NOMO-1 treated with dmso at 0.1 percent for 144 hours (cell line): ENCODE data around the gene HAAO.

Experiments used
- DNase-seq: peaks from one replicate; lab custom pipeline; 2025; ENCODE audit not compliant: unreplicated experiment; lab: John Stamatoyannopoulos, UW

Gene HAAO

GRCh38 chr2:42793334-42794270 lies 1.2 kb upstream of the HAAO start:
- DNase-seq = no peak

DNA sequence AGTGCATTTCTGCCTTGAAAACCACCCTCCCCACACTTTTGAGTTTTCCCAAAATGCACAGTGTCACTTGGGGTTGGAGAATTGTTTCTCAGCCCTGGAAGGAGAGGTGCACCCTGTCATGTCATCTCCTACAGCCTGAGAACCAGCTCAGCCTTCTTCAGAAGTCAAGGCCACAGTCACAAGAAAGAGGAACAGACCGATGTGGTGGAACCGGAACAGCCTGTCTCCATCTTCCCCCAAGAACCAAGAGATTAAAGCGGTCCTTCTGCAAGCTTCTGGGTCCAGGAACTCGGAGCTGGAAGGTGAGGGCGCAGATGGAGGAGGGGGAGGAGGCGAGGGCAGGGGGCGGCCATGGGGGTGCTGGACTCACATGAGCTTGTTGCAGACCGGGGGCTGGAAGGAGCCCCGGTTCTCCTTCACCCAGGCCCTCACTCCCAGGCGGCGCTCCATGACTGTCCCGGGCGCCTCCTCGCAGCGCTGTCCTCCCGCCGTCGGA lies 248 bp downstream of the HAAO start:
- DNase-seq = peak; percentile 74

DNA sequence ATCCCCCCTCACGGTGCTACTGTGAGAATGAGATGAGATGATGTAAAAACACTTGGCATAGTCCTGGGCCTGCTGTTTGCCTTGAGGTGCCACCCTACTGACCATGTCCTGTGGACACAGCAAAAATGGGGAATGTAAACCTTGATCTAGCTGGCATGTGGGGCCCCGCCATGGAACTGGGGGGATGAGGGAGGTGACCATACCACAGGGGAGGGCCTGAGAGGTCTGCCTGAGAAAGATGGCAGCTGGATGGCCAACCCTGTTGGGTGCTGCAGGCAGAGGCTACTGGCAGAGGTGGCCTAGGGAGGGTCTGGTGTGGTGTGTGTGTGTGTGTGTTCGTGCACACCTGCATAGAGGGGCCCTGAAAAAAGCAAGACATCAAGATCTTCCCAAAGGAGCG lies 777 bp downstream of the HAAO start:
- no peak for DNase-seq

GRCh38 chr2:42789751-42790150 lies 2.6 kb downstream of the HAAO start:
- no peak for DNase-seq

DNA sequence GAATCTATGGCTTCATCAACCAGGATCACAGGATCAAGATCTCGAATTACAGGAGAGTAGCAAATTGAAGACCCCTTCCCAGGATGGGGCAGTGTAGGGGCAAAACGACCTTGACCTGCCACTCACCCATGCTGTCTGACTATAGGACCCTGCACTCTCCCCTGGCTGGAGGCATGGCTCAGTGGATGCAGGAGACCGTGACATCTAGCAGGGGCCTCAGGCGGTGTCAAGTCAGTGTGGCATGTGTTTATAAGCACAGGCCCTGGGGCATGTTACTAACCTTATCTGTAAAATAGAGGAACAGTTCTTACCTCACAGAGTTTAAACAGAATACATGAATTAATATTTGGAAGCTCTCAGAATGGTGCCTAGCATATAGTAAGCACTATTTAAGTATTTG lies 3.5 kb downstream of the HAAO start:
- DNase-seq = no peak

- no peak for DNase-seq
These were observed 3.9 kb downstream of the HAAO start for GRCh38 chr2:42788478-42788793.

GRCh38 chr2:42787788-42788477 lies 4.5 kb downstream of the HAAO start:
- DNase-seq = no peak

DNA sequence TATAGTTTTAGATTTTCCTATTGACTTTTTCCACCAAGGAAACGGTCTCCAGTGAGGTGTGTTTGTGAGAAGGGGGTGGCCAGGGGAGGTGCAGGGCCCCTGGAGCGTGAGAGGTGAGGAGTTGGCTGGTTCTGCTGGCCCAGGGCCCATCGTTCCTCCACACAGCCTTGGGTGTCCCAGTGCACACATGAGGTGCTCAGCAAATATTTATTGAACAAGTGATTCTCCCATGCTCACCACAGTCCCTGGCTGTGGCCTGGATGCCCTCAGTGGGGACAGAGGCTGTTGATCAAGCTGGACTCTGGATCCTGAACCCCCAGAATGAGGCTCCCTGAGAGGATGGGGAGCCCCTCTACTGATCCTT lies 5.0 kb downstream of the HAAO start:
- no peak for DNase-seq

- no peak for DNase-seq
These were observed 5.6 kb downstream of the HAAO start for GRCh38 chr2:42786561-42787345.

DNA sequence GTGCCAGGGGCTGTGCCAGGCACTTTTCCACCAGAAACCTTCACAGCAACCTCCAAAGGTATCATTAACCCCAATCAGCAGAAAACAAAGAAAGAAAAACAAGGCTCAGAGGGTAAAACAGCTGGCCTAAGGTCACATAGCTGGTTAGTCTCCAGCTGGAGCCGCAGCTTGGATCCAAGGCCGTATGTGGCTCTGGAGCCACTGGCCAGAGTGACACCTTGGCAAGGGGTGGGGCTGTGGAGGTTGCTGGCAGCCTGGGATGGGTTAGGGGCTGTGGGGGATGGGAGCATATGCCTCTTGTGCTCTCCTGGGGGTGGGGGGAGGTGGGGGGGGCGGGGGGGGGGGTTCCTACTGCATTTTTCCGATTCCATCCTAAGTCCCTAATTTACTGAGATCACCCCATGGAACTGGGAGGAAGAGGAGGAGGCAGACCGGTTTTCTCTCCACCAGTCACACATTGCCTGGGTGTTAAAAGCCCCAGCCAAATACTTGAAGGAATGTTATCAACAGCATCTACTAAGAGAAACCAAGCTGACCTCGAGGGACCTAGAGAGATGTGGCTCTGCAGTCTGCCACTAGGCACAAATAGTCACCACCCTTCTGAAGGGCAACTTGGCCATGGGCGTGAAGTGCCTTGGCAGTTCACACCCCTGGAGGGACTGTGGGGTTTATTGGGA lies 8.0 kb downstream of the HAAO start:
- no peak for DNase-seq

GRCh38 chr2:42783511-42783910 lies 8.9 kb downstream of the HAAO start:
- DNase-seq = no peak

DNA sequence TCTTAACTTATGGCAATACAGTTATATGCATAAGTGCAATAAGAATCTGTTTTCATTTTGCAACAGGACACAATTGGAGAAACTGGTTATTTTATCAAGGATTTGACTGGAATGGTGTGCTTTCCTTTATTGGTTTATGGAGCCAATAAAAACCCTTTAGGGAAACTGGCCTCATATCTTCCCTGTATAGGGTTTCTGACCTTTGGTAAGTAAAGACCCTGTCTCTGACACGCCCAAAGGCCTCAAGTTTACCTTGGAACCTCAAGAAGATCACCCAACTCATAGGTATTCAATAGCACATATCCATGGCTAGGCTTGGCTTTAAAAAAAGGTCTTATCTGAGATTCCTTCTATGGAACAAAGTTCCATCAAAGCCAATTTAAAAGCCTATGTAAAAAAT lies 11.2 kb downstream of the HAAO start:
- DNase-seq = no peak

- DNase-seq = no peak
These were observed 14.2 kb downstream of the HAAO start for GRCh38 chr2:42777883-42778805.

DNA sequence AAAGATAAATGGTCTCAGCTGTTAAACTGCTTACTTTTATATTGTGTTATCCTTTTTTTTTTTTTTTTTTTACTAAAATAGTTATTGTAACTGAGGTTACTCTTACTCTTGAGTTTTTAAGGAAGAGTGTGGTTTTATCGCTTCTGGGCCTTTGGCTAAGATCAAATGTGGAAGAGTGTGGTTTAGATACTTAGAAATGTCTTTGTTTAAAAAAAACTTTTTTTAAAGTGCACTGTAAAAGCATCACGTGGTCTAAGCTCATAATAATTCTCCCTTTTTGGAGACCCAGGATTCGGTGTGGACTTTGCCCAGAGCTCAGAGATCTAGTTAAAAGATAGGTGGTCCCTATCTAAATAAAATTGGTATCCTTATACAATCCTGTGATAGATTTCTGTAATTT lies 16.6 kb downstream of the HAAO start:
- no peak for DNase-seq

DNA sequence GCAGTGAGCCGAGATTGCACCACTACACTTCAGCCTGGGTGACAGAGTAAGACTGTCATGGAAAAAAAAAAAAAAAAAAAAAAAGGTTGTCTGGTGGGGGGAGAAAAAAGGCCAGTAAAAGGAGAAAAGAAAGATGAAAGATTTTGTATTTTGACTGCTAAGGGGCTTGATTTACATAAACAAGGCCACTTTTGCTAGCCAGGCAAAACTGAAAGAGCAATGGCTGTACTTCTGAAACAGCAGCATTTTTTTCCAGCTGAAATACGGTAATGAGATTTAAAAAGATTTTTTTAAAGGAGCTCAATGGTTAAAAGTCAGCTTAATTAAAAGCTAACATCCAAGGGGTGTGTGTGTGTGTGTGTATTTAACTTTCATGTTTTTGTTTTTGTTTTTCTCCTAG lies 17.2 kb downstream of the HAAO start:
- no peak for DNase-seq

- DNase-seq = no peak
These were observed 20.7 kb downstream of the HAAO start for GRCh38 chr2:42771546-42772153.

GRCh38 chr2:42770288-42771131 lies 21.9 kb downstream of the HAAO start:
- peak; percentile 65 for DNase-seq

DNA sequence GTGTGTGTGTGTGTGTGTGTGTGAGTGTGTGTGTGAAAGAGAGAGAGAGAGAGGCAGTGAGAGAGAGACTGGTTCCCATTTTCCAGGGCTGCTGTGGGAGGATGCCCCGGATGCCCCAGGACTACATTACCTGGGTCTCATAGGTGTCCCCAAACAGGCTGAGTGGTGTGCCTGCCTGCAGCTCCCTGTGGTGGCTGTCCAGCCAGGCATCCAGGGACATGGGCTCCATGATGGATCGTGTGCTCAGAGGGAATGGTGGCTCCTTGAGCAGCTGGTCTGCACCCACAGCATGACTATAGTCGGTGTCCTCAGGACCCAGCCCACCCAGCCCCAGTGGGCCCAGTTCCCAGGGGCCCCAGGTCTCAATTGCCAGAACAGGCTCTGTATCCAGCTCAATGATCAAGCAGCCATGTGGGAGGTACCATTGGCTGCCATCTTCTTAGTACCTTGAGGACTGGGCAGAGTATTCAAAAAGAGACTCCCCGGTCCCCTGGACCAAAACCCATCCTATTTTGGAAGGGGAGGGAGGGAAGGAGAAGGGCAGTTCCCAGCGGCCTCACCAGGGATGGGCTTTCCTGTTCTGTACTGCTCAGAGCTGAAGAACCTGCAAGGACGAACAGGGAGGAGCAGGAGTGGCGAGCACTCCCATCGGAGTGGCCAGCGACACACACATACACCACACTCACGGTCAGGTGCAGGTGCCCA lies 22.6 kb downstream of the HAAO start:
- DNase-seq = no peak
